Measurements from ENCODE around the gene MTCL1. TPM values are rescaled to one million over a fixed set of nuclear protein-coding genes. Genes with fewer than 3 reads are reported as not detected.

The MTCL1 gene
- total RNA-seq, 1 experiment from 2014 or later: 11.6 TPM

DNA sequence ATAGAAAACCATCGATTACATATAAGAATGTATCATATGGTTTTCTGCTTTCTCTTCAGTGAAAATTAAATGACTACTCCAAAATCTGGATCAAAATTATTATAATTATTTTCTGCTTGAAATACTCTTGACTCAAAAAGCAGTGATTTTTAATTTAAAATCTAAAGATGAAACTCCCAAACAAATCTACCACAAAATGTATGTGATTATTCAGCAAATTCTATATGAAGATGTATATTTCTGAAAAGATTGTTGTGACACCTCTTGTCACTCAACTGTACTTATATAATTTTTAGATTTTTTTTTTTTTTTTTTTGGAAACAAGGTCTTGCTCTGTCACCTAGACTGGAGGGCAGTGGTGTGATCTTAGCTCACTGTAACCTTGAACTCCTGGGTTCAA, 98.6 kb downstream of the MTCL1 start:
- DNase-seq (ENCODE audit: unreplicated experiment): no peak
- Mint-ChIP-seq H3K9me3 (ENCODE audit: unreplicated experiment) (no peaks in the 10 kb centered on the region), H3K36me3 (ENCODE audit: insufficient read depth, unreplicated experiment) (no peaks in the 10 kb centered on the region), H3K27me3 (ENCODE audit: insufficient read depth, unreplicated experiment) (no peaks in the 10 kb centered on the region), H3K4me1 (ENCODE audit: insufficient read depth, unreplicated experiment) (peaks cover 20% of the 10 kb centered on the region), H3K27ac (ENCODE audit: low read depth, unreplicated experiment) (no peak overlapping the region), H3K4me3 (ENCODE audit: unreplicated experiment) (no peak overlapping the region)
- TF ChIP-seq, protein P1, sequence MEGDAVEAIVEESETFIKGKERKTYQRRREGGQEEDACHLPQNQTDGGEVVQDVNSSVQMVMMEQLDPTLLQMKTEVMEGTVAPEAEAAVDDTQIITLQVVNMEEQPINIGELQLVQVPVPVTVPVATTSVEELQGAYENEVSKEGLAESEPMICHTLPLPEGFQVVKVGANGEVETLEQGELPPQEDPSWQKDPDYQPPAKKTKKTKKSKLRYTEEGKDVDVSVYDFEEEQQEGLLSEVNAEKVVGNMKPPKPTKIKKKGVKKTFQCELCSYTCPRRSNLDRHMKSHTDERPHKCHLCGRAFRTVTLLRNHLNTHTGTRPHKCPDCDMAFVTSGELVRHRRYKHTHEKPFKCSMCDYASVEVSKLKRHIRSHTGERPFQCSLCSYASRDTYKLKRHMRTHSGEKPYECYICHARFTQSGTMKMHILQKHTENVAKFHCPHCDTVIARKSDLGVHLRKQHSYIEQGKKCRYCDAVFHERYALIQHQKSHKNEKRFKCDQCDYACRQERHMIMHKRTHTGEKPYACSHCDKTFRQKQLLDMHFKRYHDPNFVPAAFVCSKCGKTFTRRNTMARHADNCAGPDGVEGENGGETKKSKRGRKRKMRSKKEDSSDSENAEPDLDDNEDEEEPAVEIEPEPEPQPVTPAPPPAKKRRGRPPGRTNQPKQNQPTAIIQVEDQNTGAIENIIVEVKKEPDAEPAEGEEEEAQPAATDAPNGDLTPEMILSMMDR (IDR thresholded peaks at IDR 0.05; ENCODE audit: unreplicated experiment): no peak
- intact Hi-C loops (cut with micrococcal nuclease): loop anchor here (5.0 kb wide), 1 partner anchor 97 kb away; the partner anchor contains the start of gene MTCL1
- POLR2A ChIA-PET: interaction anchor here (0.8 kb wide), 1 partner anchor 20 kb away, joined by 3 read pairs; no protein-coding TSS in a partner anchor
- no TSS peak for BruUV-seq (replicated peaks)
- CTCF ChIA-PET: no interaction called here

- H3K4me1 Mint-ChIP-seq (ENCODE audit: insufficient read depth, unreplicated experiment): peaks cover 18% of the 10 kb centered on the region
- ChIA-PET POLR2A (interaction anchor here (0.7 kb wide), 1 partner anchor 224 kb away, joined by 3 read pairs; no protein-coding TSS in a partner anchor), CTCF (no interaction called here)
- DNase-seq (ENCODE audit: unreplicated experiment): no peak
- no peak overlapping the region for H3K4me3 Mint-ChIP-seq (ENCODE audit: unreplicated experiment)
- TF ChIP-seq, protein P1 (IDR thresholded peaks at IDR 0.05; ENCODE audit: unreplicated experiment): no peak
- no peaks in the 10 kb centered on the region for H3K9me3 Mint-ChIP-seq (ENCODE audit: unreplicated experiment)
- intact Hi-C loops (cut with micrococcal nuclease): no loop called here
- H3K36me3 Mint-ChIP-seq (ENCODE audit: insufficient read depth, unreplicated experiment): no peaks in the 10 kb centered on the region
- BruUV-seq (replicated peaks): no TSS peak
- no peaks in the 10 kb centered on the region for H3K27me3 Mint-ChIP-seq (ENCODE audit: insufficient read depth, unreplicated experiment)
- H3K27ac Mint-ChIP-seq (ENCODE audit: low read depth, unreplicated experiment): no peak overlapping the region
These were observed 100.2 kb downstream of the MTCL1 start for GRCh38 chr18:8805552-8805951.

DNA sequence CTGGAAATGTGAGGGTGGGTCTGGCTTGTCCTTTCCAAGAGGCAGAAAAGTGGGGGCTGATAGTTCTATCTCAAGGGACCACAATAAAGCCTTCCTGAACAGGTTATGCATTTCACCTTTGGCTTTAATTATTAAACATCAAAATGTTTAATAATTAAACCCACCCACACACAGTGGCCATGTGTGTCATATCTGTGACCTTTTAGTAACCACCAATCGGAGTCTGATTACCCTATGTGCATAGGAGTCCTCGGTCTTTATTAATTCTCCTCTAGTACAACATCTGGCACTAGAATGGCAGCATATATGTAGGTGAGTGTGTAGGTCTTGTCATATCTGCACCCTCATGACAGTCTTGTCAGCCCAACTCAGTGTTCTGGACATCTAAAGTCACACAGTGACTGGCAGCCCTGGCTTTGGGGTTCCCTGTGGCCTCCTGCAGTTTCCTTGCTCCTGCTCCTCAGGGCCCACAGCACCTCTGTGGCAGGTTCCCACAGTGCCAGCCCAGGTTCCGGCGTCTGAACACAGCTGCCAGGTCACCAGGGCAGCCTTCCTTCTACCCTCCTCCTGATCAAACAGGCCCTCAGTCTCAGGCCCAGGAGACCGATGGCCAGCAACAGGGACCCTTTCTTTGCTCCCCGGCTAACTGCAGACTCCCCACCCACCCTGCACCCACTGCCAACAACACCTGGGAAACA, 100.9 kb downstream of the MTCL1 start:
- TF ChIP-seq, protein P1 (IDR thresholded peaks at IDR 0.05; ENCODE audit: unreplicated experiment): no peak
- Mint-ChIP-seq H3K36me3 (ENCODE audit: insufficient read depth, unreplicated experiment) (no peaks in the 10 kb centered on the region), H3K9me3 (ENCODE audit: unreplicated experiment) (no peaks in the 10 kb centered on the region), H3K4me1 (ENCODE audit: insufficient read depth, unreplicated experiment) (peaks cover 20% of the 10 kb centered on the region), H3K27ac (ENCODE audit: low read depth, unreplicated experiment) (no peak overlapping the region), H3K27me3 (ENCODE audit: insufficient read depth, unreplicated experiment) (no peaks in the 10 kb centered on the region), H3K4me3 (ENCODE audit: unreplicated experiment) (no peak overlapping the region)
- intact Hi-C loops (cut with micrococcal nuclease): no loop called here
- DNase-seq (ENCODE audit: unreplicated experiment): no peak
- POLR2A ChIA-PET: no interaction called here
- BruUV-seq (replicated peaks): no TSS peak
- CTCF ChIA-PET: no interaction called here

GRCh38 chr18:8806798-8807487, 101.6 kb downstream of the MTCL1 start:
- intact Hi-C loops (cut with micrococcal nuclease): no loop called here
- peaks cover 14% of the 10 kb centered on the region for H3K4me1 Mint-ChIP-seq (ENCODE audit: insufficient read depth, unreplicated experiment)
- H3K27me3 Mint-ChIP-seq (ENCODE audit: insufficient read depth, unreplicated experiment): no peaks in the 10 kb centered on the region
- no TSS peak for BruUV-seq (replicated peaks)
- ChIA-PET CTCF (no interaction called here), POLR2A (no interaction called here)
- H3K27ac Mint-ChIP-seq (ENCODE audit: low read depth, unreplicated experiment): no peak overlapping the region
- H3K4me3 Mint-ChIP-seq (ENCODE audit: unreplicated experiment): no peak overlapping the region
- H3K36me3 Mint-ChIP-seq (ENCODE audit: insufficient read depth, unreplicated experiment): no peaks in the 10 kb centered on the region
- TF ChIP-seq, protein P1 (IDR thresholded peaks at IDR 0.05; ENCODE audit: unreplicated experiment): no peak
- DNase-seq (ENCODE audit: unreplicated experiment): no peak
- H3K9me3 Mint-ChIP-seq (ENCODE audit: unreplicated experiment): no peaks in the 10 kb centered on the region
